SJCRH30 (cell line): ENCODE data around the gene SPEF2. TPM values are rescaled to one million over a fixed set of nuclear protein-coding genes. Genes with fewer than 3 reads are reported as not detected.
A peak's percentile ranks its signal among the peaks of the same experiment; 100 is the strongest.

Experiments
- DNase-seq, 2 experiments: peaks; one replicate each; pipeline ENCODE4 v3.0.0-alpha.2; 2015 to 2020
- H3K27ac ChIP-seq: fragments of 250-450 bp; sonication (Bioruptor Pico); 2 replicates; pipeline ENCODE4 v1.5.1; 2020; ENCODE audit warnings: mild to moderate bottlenecking, moderate library complexity
- H3K27me3 ChIP-seq: fragments of 250-450 bp; sonication (Bioruptor Pico); 2 replicates; pipeline ENCODE4 v1.5.1; 2020; ENCODE audit warnings: mild to moderate bottlenecking, moderate library complexity
- H3K36me3 ChIP-seq: fragments of 250-450 bp; sonication (Bioruptor Pico); 2 replicates; pipeline ENCODE4 v1.5.1; 2020; ENCODE audit warnings: mild to moderate bottlenecking, moderate library complexity
- H3K4me1 ChIP-seq: fragments of 250-450 bp; sonication (Bioruptor Pico); 2 replicates; pipeline ENCODE4 v1.5.1; 2020; ENCODE audit warnings: mild to moderate bottlenecking, moderate library complexity
- H3K4me3 ChIP-seq: fragments of 250-450 bp; sonication (Bioruptor Pico); 2 replicates; pipeline ENCODE4 v1.5.1; 2020; ENCODE audit warnings: mild to moderate bottlenecking, moderate library complexity
- H3K9me3 ChIP-seq: fragments of 250-450 bp; sonication (Bioruptor Pico); replicated peaks from 2 replicates; pipeline ENCODE4 v1.5.1; 2020; ENCODE audit warnings: mild to moderate bottlenecking, moderate library complexity
- total RNA-seq: library from RNA; depleted of rRNA; stranded (reverse); fragments of >200 nt; shearing (Covaris generic); gene quantifications from 2 replicates; pipeline ENCODE4 v1.2.3, GENCODE V29; 2014

The SPEF2 gene
- total RNA-seq, 1 experiment from 2014 or later = not detected

DNA sequence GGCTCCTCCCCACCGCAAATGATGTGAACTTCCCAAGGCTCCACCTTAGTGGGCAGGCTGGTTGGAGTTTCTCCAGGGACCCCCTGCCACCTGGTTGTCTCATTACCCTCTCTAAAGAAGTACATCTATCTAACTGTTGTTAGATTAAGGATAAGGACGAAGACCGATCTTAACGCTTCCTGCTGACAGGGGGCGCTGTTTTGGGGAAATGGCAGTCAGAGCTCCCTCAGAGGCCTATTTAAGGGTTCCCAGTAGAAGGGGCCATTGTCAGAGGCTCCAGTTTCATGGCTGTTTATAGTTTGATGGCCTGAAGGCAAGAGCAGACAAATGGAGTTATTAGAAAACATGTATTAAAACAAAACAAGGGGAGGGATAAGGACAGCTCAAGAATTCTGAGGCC, 100.1 kb downstream of the SPEF2 start:
- H3K36me3 ChIP-seq = no peaks in the 10 kb centered on the region
- no peaks in the 10 kb centered on the region for H3K4me1 ChIP-seq
- H3K9me3 ChIP-seq = no peaks in the 10 kb centered on the region
- no peaks in the 10 kb centered on the region for H3K27me3 ChIP-seq
- no peak for DNase-seq
- no peak overlapping the region for H3K27ac ChIP-seq
- no peak overlapping the region for H3K4me3 ChIP-seq

DNA sequence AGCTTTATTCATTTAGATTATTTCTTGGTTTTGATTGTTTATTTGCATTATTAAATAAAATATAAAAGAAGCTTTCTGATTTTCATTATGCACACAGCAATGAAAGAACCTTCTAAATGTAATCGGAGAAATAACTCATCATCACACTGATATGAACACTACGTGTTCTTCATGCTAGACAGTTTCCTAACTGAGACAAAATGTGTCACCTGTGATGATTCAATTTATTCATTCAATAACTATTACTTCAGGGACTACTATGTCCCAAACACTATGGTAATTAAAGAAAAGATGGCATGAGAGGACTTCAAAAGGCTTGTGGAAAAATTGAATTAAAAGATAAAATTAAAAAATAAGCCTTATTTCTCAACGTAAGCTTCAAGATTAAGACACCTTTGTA, 118.1 kb downstream of the SPEF2 start:
- no peak overlapping the region for H3K27ac ChIP-seq
- no peaks in the 10 kb centered on the region for H3K4me1 ChIP-seq
- no peaks in the 10 kb centered on the region for H3K27me3 ChIP-seq
- no peaks in the 10 kb centered on the region for H3K36me3 ChIP-seq
- no peak for DNase-seq
- no peaks in the 10 kb centered on the region for H3K9me3 ChIP-seq
- H3K4me3 ChIP-seq = no peak overlapping the region

DNA sequence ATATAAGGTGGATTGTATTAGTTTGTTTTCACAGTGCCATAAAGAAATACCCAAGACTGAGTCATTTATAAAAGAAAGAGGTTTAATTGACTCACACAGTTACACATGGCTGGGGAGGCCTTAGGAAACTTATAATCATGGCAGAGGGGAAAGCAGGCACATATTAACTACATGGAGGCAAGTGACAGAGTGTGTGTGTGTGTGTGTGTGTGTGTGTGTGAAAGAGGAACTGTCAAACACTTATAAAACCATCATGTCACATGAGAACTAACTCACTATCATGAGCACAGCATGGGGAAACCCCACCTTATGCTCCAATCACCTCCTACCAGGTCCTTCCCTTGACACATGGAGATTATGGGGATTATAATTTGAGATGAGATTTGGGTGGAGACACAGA, 118.6 kb downstream of the SPEF2 start:
- Histone ChIP-seq H3K9me3 (no peaks in the 10 kb centered on the region), H3K4me1 (no peaks in the 10 kb centered on the region), H3K27ac (no peak overlapping the region), H3K36me3 (no peaks in the 10 kb centered on the region), H3K4me3 (no peak overlapping the region), H3K27me3 (no peaks in the 10 kb centered on the region)
- no peak for DNase-seq

DNA sequence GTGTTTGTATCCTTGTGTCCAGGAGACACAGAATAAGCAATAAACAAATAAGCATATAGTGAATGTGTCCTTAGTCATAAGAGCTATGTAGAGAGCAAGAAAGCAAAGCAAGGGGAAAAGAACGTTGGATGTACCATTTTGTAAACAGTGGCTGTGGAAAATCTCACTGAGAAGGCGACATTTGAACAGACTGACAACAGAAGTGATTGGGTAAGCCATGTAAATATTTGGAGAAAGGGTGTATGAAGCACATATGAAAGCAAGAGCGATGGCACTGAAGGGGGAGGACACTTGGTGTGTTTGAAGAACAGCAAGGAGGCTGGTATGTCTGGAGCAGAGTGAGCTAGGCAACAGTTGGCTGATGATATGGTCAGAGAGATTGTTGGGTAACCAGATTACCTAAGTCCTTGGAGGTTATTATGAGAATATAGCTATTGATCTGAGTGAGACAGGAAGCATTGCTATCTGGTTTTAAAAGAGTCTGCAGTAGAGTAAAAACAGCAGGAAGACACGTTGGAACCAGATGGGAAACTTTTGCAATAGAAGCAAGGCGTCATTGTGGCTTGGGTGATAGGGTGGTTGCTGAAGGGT, 123.6 kb downstream of the SPEF2 start:
- Histone ChIP-seq H3K9me3 (no peaks in the 10 kb centered on the region), H3K4me3 (no peak overlapping the region), H3K4me1 (no peaks in the 10 kb centered on the region), H3K27ac (no peak overlapping the region), H3K36me3 (no peaks in the 10 kb centered on the region), H3K27me3 (no peaks in the 10 kb centered on the region)
- no peak for DNase-seq

DNA sequence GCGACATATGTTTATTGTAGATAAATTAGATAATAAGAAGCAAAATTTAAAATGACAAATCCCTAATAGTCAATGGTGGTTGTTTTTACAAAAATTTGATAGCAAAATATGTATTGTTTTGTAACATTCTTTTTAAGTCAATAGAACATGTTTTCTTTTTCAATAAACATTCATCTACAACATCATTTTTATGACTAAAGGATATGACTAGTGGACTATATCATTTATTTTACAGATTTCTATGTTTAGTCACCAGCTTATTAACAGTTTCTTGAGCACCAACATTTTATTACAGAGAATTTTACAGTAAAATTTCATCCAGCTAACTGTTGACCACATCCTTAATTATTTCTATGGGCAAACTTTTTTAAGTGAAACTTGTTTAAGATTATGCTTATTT, 124.3 kb downstream of the SPEF2 start:
- no peaks in the 10 kb centered on the region for H3K4me1 ChIP-seq
- no peak overlapping the region for H3K4me3 ChIP-seq
- H3K9me3 ChIP-seq = no peaks in the 10 kb centered on the region
- H3K27me3 ChIP-seq = no peaks in the 10 kb centered on the region
- DNase-seq = no peak
- no peaks in the 10 kb centered on the region for H3K36me3 ChIP-seq
- H3K27ac ChIP-seq = no peak overlapping the region

DNA sequence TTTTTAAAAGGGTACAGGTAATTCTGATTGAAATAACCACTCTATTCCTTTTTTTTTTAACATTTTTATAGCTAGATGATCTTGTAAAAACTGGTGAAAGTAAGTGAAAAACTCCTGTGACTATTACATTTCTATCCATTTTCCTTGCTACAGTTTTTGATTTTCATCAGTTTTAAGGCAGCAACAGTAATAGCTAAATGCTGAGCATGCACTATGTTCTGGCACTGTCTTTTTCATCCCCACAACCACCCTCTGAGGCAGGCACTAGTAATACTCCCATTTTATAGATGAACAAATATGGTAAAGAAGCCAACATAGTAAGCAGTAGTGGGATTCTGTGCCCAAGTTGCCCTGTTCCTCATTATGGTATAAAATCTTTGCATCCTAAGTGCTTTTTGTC, 126.0 kb downstream of the SPEF2 start:
- H3K27ac ChIP-seq = no peak overlapping the region
- no peaks in the 10 kb centered on the region for H3K36me3 ChIP-seq
- DNase-seq = no peak
- no peaks in the 10 kb centered on the region for H3K9me3 ChIP-seq
- H3K27me3 ChIP-seq = no peaks in the 10 kb centered on the region
- no peak overlapping the region for H3K4me3 ChIP-seq
- no peaks in the 10 kb centered on the region for H3K4me1 ChIP-seq

DNA sequence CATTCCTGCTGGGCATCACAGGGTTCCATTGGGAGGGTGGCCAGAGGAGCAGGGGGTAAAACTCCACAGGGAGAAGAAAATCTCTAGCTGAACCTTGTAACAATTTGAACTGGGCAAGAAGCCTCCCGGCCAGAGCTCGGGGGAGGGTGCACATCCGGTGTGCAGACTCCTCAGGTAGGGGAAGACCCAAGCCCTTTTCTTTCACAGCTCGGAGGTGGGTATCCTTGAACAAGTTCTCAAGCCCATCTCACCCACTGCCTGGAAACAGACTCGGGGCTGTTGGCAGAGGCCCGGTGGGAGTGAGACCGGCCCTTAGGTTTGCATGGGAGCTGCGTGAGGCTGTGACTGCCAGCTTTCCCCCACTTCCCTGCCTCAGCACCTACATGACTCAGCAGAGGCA, 127.5 kb downstream of the SPEF2 start:
- Histone ChIP-seq H3K4me1 (no peaks in the 10 kb centered on the region), H3K4me3 (no peak overlapping the region), H3K27me3 (no peaks in the 10 kb centered on the region), H3K9me3 (no peaks in the 10 kb centered on the region), H3K27ac (no peak overlapping the region), H3K36me3 (no peaks in the 10 kb centered on the region)
- no peak for DNase-seq

DNA sequence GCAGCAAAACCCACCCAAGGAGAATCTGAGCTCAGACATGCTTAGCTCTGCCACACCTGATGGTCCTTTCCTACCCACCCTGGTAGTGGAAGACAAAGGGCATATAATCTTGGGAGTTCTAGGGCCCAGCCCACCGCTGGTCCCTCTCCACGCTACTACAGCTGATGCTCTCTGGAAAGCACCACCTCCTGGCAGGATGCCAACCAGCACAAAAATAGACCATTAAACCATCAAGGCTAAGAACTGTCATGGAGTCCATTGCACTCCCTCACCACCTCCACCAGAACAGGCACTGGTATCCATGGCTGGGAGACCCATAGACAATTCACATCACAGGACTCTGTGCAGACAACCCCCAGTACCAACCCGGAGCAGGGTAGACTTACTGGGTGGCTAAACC, 128.0 kb downstream of the SPEF2 start:
- Histone ChIP-seq H3K9me3 (no peaks in the 10 kb centered on the region), H3K27ac (no peak overlapping the region), H3K27me3 (no peaks in the 10 kb centered on the region), H3K4me1 (no peaks in the 10 kb centered on the region), H3K36me3 (no peaks in the 10 kb centered on the region), H3K4me3 (no peak overlapping the region)
- peak; percentile 7 to 24 for DNase-seq

DNA sequence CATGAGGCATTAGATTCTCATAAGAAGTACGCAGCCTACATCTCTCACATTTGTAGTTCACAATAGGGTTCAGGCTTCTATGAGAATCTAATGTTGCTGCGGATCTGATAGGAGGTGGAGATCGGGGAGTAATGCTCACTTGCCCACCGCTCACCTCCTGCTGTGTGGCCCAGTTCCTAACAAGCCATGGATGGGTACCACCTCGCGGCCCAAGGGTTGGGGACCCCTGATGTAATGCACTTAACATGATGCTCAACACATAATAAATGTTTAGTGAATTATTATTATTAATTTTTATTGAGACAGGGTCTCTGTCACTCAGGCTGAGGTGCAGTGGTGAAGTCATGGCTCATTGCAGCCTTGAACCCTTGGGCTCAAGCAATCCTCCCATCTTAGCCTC, 134.3 kb downstream of the SPEF2 start:
- no peak overlapping the region for H3K27ac ChIP-seq
- no peaks in the 10 kb centered on the region for H3K9me3 ChIP-seq
- no peaks in the 10 kb centered on the region for H3K4me1 ChIP-seq
- no peaks in the 10 kb centered on the region for H3K36me3 ChIP-seq
- DNase-seq = no peak
- H3K27me3 ChIP-seq = no peaks in the 10 kb centered on the region
- H3K4me3 ChIP-seq = no peak overlapping the region

DNA sequence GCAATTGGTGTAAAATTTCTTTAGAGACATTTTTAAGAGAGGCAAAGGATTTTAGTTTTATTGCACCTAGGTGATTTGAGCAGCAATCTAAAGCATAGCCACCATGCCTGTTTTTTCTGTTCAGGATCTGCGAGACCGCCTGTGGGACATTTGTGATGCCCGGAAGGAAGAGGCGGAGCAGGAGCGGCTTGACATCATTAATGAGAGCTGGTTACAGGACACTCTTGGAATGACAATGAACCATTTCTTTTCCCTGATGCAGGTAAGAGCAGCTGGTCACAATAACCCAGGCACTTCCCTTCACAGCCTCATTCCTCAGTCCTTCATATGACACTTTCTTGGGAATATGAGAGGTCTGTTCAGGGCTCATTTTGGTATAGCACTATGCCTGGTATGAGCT, 135.8 kb downstream of the SPEF2 start:
- no peaks in the 10 kb centered on the region for H3K4me1 ChIP-seq
- no peaks in the 10 kb centered on the region for H3K36me3 ChIP-seq
- DNase-seq = no peak
- H3K4me3 ChIP-seq = no peak overlapping the region
- H3K27me3 ChIP-seq = no peaks in the 10 kb centered on the region
- no peaks in the 10 kb centered on the region for H3K9me3 ChIP-seq
- H3K27ac ChIP-seq = no peak overlapping the region

DNA sequence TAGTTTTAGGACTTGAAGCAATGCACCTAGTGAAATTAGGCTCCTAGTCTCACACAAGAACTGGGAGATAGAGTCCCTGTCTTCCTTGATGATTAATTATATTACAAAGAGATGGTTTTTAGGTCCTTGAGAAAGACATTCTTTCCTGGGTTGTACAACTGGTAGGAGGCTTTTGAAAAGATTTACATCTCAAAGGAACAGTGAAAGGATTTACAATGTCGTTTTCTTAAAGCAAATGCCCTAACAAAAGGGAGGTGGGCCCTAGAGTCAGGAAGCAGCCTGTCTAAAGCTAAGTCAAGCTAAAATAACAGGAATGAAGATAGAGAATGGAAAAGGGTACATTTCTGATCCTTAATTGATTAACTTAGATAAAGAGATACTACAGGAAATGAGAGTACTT, 136.8 kb downstream of the SPEF2 start:
- DNase-seq = no peak
- Histone ChIP-seq H3K36me3 (no peaks in the 10 kb centered on the region), H3K27me3 (no peaks in the 10 kb centered on the region), H3K9me3 (no peaks in the 10 kb centered on the region), H3K27ac (no peak overlapping the region), H3K4me3 (no peak overlapping the region), H3K4me1 (no peaks in the 10 kb centered on the region)

DNA sequence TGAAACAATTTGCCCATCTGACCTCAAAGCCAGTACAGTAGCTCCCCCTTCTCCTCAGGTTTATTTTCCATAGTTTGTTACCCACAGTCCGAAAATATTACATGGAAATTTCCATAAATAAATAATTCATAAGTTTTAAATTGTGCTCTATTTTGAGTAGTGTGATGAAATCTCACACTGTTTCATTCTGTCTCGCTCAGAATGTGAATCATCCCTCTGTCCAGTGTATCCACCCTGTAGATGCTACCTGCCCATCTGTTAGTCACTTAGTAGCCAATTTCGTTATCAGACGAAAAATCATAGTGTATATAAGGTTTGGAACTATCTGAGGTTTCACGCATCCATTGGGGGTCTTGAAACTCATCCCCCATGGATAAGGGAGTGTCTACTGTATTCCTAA, 138.3 kb downstream of the SPEF2 start:
- DNase-seq = no peak
- H3K27me3 ChIP-seq = no peaks in the 10 kb centered on the region
- no peaks in the 10 kb centered on the region for H3K36me3 ChIP-seq
- H3K27ac ChIP-seq = no peak overlapping the region
- no peaks in the 10 kb centered on the region for H3K4me1 ChIP-seq
- no peaks in the 10 kb centered on the region for H3K9me3 ChIP-seq
- no peak overlapping the region for H3K4me3 ChIP-seq

DNA sequence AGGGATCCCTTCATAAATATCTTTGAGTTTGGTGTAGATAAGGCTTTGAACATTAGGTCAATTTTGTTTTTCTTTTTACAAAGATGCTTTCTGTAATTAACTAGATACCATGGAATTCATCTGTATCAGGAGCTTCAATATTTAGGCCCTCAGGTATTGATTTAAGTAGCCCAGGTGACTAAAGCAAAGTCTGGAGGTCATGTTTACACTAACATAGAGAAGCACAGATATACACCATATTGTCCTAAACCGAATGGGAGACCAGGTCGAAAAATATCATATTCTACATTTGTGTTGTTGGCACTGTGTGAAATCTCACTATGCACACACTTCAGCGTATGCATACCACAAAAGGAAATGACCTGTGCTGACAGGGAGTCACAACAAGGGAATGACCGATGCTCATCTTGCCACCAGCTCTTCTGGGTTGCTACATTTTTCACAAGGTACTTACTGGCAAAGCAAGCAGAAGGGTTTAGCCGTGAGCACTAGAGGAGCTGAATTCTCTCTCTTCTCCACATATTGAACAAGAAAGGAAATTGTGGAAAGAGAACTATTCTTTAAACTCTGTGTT, 140.6 kb downstream of the SPEF2 start:
- Histone ChIP-seq H3K9me3 (no peaks in the 10 kb centered on the region), H3K4me1 (no peaks in the 10 kb centered on the region), H3K4me3 (no peak overlapping the region), H3K27ac (no peak overlapping the region), H3K36me3 (no peaks in the 10 kb centered on the region), H3K27me3 (peaks cover 3% of the 10 kb centered on the region; the same call in 1 of the 2 replicates)
- DNase-seq = no peak

DNA sequence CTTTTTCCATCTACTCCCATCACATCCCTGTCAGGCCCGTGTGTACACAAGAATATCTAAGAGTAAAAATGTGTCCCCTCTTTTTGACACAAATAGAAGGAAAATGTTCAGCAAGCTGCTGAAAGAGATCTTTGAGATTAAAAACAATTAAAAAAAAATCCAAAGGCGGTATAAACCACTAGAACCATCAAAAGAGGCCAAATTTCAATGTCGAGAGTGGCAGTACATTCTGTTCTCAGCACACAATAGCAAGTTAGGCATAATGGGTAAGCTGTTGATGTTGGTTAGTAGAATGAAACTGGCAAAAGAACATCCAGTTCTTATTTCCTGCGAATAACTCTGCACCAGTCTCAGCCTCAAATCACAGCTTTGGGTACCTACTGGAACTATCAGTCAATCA, 143.9 kb downstream of the SPEF2 start:
- DNase-seq = no peak
- Histone ChIP-seq H3K27ac (no peak overlapping the region), H3K4me1 (no peaks in the 10 kb centered on the region), H3K4me3 (no peak overlapping the region), H3K36me3 (no peaks in the 10 kb centered on the region), H3K9me3 (no peaks in the 10 kb centered on the region), H3K27me3 (peaks cover 3% of the 10 kb centered on the region; the same call in 1 of the 2 replicates)

DNA sequence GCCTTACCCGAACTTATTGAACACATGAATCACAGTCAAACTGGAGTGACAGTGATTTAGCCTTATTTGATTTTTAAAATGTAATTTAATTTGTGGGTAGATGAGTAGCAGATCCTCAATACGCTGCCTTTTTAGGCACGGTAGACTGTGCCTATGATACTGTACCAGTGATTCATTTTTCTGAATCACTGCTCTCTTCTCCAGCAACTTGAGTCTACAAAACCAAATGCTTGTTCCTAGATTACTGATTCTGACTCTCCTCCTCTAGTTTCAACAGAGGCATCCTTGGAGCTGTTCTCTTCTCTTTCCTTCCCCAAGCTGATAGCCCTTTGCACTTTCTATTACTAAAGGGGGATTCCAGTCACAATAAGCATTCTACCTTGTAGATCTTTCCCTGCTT, 144.7 kb downstream of the SPEF2 start:
- H3K27ac ChIP-seq = no peak overlapping the region
- no peaks in the 10 kb centered on the region for H3K4me1 ChIP-seq
- no peak for DNase-seq
- no peaks in the 10 kb centered on the region for H3K9me3 ChIP-seq
- no peak overlapping the region for H3K4me3 ChIP-seq
- H3K27me3 ChIP-seq = peaks cover 3% of the 10 kb centered on the region; the same call in 1 of the 2 replicates
- H3K36me3 ChIP-seq = no peaks in the 10 kb centered on the region

DNA sequence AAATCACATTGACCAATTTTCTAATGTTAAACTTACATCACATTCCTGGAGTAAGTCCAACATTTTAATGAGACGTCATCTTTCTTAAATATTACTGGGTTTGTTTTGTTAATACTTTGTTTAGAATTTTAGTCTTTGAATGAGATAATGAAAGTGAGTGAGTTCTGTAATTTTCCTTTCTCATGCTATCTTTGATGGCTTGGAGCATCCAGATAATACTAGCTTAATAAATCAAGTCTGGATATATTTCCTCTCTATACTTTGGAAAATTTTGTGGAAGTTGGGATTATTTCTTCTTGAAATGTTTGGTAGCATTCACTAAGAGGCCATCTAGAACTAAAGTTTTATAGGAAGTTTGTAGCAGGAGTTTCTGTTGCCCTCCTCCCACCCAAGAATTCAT, 148.3 kb downstream of the SPEF2 start:
- no peaks in the 10 kb centered on the region for H3K9me3 ChIP-seq
- H3K4me3 ChIP-seq = no peak overlapping the region
- peaks cover 3% of the 10 kb centered on the region; the same call in 1 of the 2 replicates for H3K27me3 ChIP-seq
- no peaks in the 10 kb centered on the region for H3K4me1 ChIP-seq
- DNase-seq = no peak
- H3K27ac ChIP-seq = no peak overlapping the region
- no peaks in the 10 kb centered on the region for H3K36me3 ChIP-seq
